GM18868 (cell line): ENCODE measurements around the gene EFNA4.

Source experiments
- ATAC-seq: cut with Tn5 transposase; IDR thresholded peaks from one replicate; pipeline ENCODE4 v1.9.1; 2021; ENCODE audit warnings: mild to moderate bottlenecking, moderate library complexity; ENCODE audit not compliant: unreplicated experiment

The EFNA4 gene

GRCh38 chr1:155085504-155086127, 22.1 kb downstream of the EFNA4 start:
- ATAC-seq: no peak

DNA sequence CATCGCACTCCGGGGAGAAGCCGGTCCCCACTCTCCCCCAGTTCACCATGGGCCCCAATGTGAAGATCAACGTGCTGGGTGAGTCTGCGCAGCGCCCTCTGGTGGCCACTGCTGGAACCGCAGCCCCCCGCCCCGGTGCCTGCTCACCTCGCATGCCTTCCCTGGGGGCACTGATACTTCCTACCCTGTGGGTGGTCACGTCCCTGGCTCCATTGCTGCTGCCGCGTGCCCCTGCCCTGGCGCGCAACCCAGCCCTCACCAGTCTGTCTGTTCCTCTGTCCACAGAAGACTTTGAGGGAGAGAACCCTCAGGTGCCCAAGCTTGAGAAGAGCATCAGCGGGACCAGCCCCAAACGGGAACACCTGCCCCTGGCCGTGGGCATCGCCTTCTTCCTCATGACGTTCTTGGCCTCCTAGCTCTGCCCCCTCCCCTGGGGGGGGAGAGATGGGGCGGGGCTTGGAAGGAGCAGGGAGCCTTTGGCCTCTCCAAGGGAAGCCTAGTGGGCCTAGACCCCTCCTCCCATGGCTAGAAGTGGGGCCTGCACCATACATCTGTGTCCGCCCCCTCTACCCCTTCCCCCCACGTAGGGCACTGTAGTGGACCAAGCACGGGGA, 22.7 kb downstream of the EFNA4 start:
- ATAC-seq: no peak

DNA sequence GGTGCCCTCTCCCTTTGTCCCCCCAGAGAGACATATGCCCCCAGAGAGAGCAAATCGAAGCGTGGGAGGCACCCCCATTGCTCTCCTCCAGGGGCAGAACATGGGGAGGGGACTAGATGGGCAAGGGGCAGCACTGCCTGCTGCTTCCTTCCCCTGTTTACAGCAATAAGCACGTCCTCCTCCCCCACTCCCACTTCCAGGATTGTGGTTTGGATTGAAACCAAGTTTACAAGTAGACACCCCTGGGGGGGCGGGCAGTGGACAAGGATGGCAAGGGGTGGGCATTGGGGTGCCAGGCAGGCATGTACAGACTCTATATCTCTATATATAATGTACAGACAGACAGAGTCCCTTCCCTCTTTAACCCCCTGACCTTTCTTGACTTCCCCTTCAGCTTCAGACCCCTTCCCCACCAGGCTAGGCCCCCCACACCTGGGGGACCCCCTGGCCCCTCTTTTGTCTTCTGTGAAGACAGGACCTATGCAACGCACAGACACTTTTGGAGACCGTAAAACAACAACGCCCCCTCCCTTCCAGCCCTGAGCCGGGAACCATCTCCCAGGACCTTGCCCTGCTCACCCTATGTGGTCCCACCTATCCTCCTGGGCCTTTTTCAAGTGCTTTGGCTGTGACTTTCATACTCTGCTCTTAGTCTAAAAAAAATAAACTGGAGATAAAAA, 23.5 kb downstream of the EFNA4 start:
- no peak for ATAC-seq

GRCh38 chr1:155091071-155092051, 27.8 kb downstream of the EFNA4 start:
- no peak for ATAC-seq

- no peak for ATAC-seq
These were observed 28.6 kb downstream of the EFNA4 start for GRCh38 chr1:155092131-155092530.

DNA sequence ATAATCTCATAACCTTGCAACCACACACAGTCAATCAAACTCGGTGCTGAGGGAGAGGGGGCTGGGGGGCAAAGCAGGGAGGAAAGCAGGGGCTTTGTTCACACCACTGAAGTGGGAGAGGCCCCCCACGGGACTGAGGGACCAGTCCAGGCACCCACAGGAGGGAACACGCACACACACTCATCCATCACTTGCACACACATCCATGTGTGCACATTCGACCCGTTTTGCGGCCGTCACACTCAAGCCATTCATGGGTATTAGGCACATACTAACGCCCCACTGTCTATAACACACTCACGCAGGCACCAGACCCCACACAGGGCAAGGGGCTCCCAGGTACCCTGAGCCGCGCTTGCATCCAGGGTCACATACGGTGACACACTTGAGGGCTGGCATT, 29.1 kb downstream of the EFNA4 start:
- ATAC-seq: no peak

- no peak for ATAC-seq
These were observed 30.5 kb downstream of the EFNA4 start for GRCh38 chr1:155093911-155094621.

- ATAC-seq: no peak
These were observed 31.0 kb downstream of the EFNA4 start for GRCh38 chr1:155094622-155094948.

DNA sequence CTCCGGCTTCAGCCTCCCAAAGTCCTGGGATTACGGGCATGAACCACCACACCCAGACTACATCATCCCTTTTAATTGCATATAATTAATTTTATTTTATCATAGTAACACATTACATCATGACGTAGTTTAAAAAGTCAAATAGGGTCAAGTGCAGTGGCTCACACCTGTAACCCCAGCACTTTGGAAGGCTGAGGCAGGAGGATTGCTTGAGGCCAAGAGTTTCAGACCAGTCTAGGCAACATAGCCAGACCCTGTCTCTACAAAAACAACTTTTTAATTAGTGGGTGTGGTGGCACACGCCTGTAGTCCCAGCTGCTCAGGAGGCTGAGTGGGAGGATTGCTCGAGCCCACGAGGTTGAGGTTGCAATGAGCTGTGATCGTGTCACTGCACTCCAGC, 35.8 kb downstream of the EFNA4 start:
- ATAC-seq: no peak

DNA sequence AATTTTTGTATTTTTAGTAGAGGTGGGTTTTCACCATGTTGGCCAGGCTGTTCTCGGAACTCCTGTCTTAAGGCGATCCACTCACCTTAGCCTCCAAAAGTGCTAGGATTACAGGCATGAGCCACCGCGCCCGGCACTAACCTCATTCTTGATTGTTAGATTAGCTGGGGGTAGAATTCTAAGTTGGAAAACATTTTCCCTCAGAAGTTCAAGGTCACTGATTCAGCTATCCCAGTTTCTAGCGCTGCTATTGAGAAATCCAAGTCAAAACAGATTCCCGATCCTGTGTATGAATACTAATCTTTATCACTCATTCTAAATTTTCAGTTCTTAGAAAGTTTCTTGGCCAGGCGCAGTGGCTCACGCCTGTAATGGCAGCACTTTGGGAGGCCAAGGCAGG, 39.8 kb downstream of the EFNA4 start:
- ATAC-seq: no peak

GRCh38 chr1:155104605-155105534, 41.3 kb downstream of the EFNA4 start:
- no peak for ATAC-seq

DNA sequence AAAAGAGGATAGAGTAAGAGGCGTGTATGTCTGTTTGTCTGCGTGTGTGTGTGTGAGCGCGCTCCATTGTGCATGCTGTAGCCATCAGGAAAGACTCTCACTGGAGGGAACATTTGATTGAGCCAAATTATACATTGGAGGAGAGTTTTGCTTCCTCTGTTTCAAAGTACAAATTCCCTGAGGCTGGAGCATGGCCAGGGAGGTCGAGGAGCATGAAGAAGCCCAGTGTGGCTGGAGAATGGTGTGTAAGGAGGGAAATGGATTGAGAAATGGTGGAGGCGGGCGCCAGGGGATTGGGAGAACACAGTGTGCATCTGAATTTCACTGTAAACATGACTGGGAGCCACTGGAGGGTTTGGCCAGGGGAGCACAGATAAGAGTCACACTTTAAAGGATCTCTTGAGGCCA, 42.1 kb downstream of the EFNA4 start:
- no peak for ATAC-seq

GRCh38 chr1:155106862-155107261, 43.3 kb downstream of the EFNA4 start:
- ATAC-seq: no peak

DNA sequence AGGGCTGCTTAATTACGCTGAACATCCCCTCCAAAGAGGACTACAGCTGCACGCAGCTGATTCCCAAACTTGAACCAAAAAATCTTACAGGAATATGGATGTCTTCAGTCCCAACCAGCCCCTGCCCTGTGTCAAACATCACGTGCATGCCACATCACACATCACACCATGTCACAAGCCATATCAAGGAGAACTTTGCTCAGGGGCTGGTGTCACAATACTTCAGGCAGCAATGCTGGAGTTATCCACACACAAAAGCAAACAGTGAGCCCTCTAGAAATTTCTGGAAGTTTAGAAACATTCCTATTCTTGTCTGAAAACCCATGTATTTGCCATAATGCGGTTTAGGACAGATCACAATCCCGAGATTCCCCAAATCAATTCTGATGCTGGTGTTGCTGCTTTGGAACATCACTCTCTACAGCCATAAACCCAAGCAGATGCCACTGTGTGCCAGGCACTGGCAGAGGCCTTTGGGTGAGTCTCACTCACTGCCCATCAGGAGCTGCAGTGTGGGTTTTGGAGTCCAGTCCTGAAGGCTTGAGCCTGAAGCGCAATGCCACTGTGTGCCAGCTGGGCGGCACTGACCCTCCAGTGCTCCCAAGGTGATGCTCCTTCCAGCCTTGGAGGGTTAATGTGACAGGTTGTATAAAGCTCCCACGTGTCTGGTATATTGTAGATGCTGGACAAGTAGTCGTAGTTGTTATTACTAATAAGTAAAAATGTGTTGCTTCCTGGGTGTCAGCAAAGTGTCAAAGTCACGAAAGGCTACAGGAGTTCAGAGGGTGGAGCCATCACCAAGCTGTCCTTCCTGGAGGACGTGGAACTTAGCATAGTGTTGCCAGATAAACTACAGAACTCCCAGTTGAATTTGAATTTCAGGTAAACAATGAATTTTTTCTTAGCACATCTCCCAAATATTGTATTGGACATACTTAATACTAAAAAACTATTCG, 44.0 kb downstream of the EFNA4 start:
- ATAC-seq: no peak

GRCh38 chr1:155108296-155108695, 44.8 kb downstream of the EFNA4 start:
- no peak for ATAC-seq

DNA sequence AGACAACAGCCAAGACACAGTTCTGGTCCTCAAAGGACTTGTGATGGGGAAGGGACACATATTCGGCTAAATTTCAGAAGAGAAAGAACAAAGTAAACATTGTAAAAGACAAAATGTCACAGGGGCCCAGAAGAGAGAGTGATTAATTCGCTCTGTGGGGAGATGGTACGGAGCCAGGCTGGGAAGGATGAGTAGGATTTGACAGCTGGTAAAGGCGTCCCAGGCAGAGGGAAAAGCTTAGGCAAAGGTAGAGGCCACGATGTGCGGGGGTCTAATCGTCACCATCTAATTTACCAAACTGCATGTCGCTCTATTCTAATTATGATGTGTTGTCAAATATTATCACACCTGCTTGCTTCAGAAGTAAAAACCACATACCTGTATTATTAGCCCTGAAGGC, 46.8 kb downstream of the EFNA4 start:
- ATAC-seq: no peak

GRCh38 chr1:155110826-155111225, 47.3 kb downstream of the EFNA4 start:
- ATAC-seq: no peak

GRCh38 chr1:155113450-155113980, 50.0 kb downstream of the EFNA4 start:
- ATAC-seq: no peak
